SK-N-SH (cell line): ENCODE results near the gene PADI4.

ENCODE experiments used
- CTCF ChIP-seq: fragments of 200-600 bp; sonication (generic); IDR thresholded peaks from 2 replicates; pipeline ENCODE4 v1.6.1; 2017; ENCODE audit warnings: antibody characterized with exemption, mild to moderate bottlenecking, moderate library complexity
- JUND ChIP-seq: IDR thresholded peaks from 2 replicates; pipeline ENCODE4 v1.4.0; 2012
- POLR2AphosphoS5 ChIP-seq: IDR thresholded peaks from 2 replicates; pipeline ENCODE4 v1.6.1; 2012; ENCODE audit warnings: low read depth, low read length
- TAF1 ChIP-seq: IDR thresholded peaks from 2 replicates; pipeline ENCODE4 v1.6.1; 2012; ENCODE audit warnings: low read depth, mild to moderate bottlenecking, low read length, moderate library complexity, borderline replicate concordance
- USF1 ChIP-seq: IDR thresholded peaks from 2 replicates; pipeline ENCODE4 v1.4.0; 2012; ENCODE audit warnings: low read depth, borderline replicate concordance
- YY1 ChIP-seq: IDR thresholded peaks from 2 replicates; pipeline ENCODE4 v1.4.0; 2012; ENCODE audit warnings: low read depth, mild to moderate bottlenecking

GRCh38 chr1:17339521-17339920 lies 31.5 kb downstream of the PADI4 start:
- TF ChIP-seq CTCF (no peak), POLR2AphosphoS5 (no peak), YY1 (no peak), TAF1 (no peak), USF1 (no peak), JUND (no peak)
